Gastrocnemius medialis (tissue), 4 donors: ENCODE results near the gene EXPH5. TPM values are rescaled to one million over a fixed set of nuclear protein-coding genes. Genes with fewer than 3 reads are reported as not detected.

Source experiments
- ATAC-seq, 2 donors: fragments of 150-250 bp; one replicate each; pipeline ENCODE4 v1.9.1; 2016
- DNase-seq, 2 donors: peaks; one replicate each; pipeline ENCODE4 v3.0.0-alpha.2; 2019
- H3K27ac ChIP-seq, 4 donors: fragments of 200-600 bp; sonication (generic); 1 replicate in 1 of 4; 2 replicates in 3 of 4; pipeline ENCODE4 v1.5.1; 2016 to 2018; ENCODE audit warnings: mild to moderate bottlenecking in 2 of 4, moderate library complexity in 1 of 4
- H3K27me3 ChIP-seq, 3 donors: fragments of 200-600 bp; sonication (generic) in 2 of 3; 1 replicate in 1 of 3; 2 replicates in 2 of 3; pipeline versions ENCODE4 v1.5.1 to v1.6.0; 2016 to 2019; ENCODE audit warnings: mild to moderate bottlenecking in 1 of 3, moderate library complexity in 1 of 3
- H3K36me3 ChIP-seq, 2 donors: fragments of 200-600 bp; sonication (generic) in 1 of 2; one replicate each; pipeline ENCODE4 v1.5.1; 2017 to 2018
- H3K4me1 ChIP-seq, 2 donors: fragments of 200-600 bp; sonication (generic) in 1 of 2; one replicate each; pipeline ENCODE4 v1.5.1; 2016 to 2017; ENCODE audit warnings: mild to moderate bottlenecking in 2 of 2
- H3K4me3 ChIP-seq, 4 donors: fragments of 200-600 bp; sonication (generic) in 3 of 4; 1 replicate in 1 of 4; 2 replicates in 3 of 4; pipeline ENCODE4 v1.5.1; 2016 to 2019; ENCODE audit warnings: mild to moderate bottlenecking in 2 of 4
- H3K9me3 ChIP-seq, 3 donors: fragments of 200-600 bp; sonication (generic) in 2 of 3; 1 replicate in 1 of 3; 2 replicates in 2 of 3; pipeline ENCODE4 v1.5.1; 2016 to 2019
- CTCF ChIP-seq, 5 experiments: fragments of 450-650 bp in 3 of 5; fragments of 200-600 bp in 2 of 5; sonication (generic) in 2 of 5; IDR thresholded peaks in 4 of 5; conservative IDR thresholded peaks in 1 of 5; 1 replicate in 4 of 5; 2 replicates in 1 of 5; pipeline ENCODE4 v1.5.1; 2016 to 2019; ENCODE audit warnings: antibody characterized with exemption in 5 of 5, mild to moderate bottlenecking in 3 of 5, moderate library complexity in 3 of 5
- POLR2A ChIP-seq, 2 donors: fragments of 450-650 bp; IDR thresholded peaks; one replicate each; pipeline ENCODE4 v1.6.1; 2017; ENCODE audit warnings: antibody characterized with exemption in 2 of 2, mild to moderate bottlenecking in 2 of 2, moderate library complexity in 2 of 2
- in situ Hi-C, 4 donors: fragments of 200-750 bp; cut with MboI; loops; one replicate each; pipeline versions ENCODE4 v1.15.0 to v1.8.0; 2017; ENCODE audit warnings: low sequenced_read_pairs in 4 of 4
- intact Hi-C: fragments of 100-400 bp; cut with DNase I; formaldehyde crosslinking; loops from one replicate; pipeline ENCODE4 v1.15.1; 2023; ENCODE audit warnings: low total_unique reads
- total RNA-seq, 4 donors: library from RNA; depleted of rRNA; stranded (reverse); fragments of >200 nt; gene quantifications; one replicate each; pipeline versions ENCODE4 v1.1.0 to v1.2.3, GENCODE V29; 2016

Gene EXPH5
- total RNA-seq, 4 donors from 2014 or later: 0.07 to 0.22 (median 0.20) TPM; not detected in 1

GRCh38 chr11:108501396-108501795 lies 92.2 kb downstream of the EXPH5 start:
- in situ Hi-C loops: no loop called here
- H3K27ac ChIP-seq: no peak overlapping the region
- TF ChIP-seq CTCF (IDR thresholded peaks at IDR 0.05 in 4 of 5, conservative IDR thresholded peaks at IDR 0.05 in 1 of 5): no peak
- no peak for TF ChIP-seq POLR2A (IDR thresholded peaks at IDR 0.05)
- no peak overlapping the region for H3K4me3 ChIP-seq
- H3K36me3 ChIP-seq: no peaks in the 10 kb centered on the region
- intact Hi-C loops: no loop called here
- no peaks in the 10 kb centered on the region for H3K27me3 ChIP-seq
- H3K4me1 ChIP-seq: peaks cover 5 to 7% of the 10 kb centered on the region in 2 donors
- ATAC-seq (no peak), DNase-seq (no peak)
- no peaks in the 10 kb centered on the region for H3K9me3 ChIP-seq

- no peak for ATAC-seq
- Histone ChIP-seq H3K27me3 (no peaks in the 10 kb centered on the region), H3K4me3 (no peak overlapping the region), H3K27ac (no peak overlapping the region), H3K36me3 (no peaks in the 10 kb centered on the region), H3K9me3 (no peaks in the 10 kb centered on the region), H3K4me1 (peaks cover 7% of the 10 kb centered on the region in 2 donors)
- TF ChIP-seq CTCF (IDR thresholded peaks at IDR 0.05 in 4 of 5, conservative IDR thresholded peaks at IDR 0.05 in 1 of 5) (no peak), POLR2A (IDR thresholded peaks at IDR 0.05) (no peak)
- intact Hi-C loops (no loop called here), in situ Hi-C loops (no loop called here)
- no peak for DNase-seq
Measured at GRCh38 chr11:108500721-108501120, 92.8 kb downstream of the EXPH5 start.

DNA sequence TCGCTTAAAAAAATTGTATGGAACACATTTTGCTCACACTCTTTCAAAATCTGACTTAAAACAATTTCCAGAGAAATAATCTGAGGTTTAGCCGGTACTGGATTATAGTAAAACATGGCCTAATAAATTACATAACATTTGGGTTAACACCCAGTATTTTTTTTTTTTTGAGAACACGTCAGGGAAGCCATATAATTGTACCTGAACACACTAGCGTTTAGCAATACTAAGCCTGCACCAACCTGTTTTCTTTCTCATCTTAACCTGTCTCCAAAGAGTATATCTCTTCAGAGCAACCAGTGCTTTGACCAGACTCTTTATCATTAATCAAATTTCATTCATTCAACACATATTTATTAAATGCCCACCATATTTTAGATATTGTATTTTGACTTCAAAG lies 93.4 kb downstream of the EXPH5 start:
- H3K27ac ChIP-seq: no peak overlapping the region
- DNase-seq: no peak
- H3K4me3 ChIP-seq: no peak overlapping the region
- H3K9me3 ChIP-seq: no peaks in the 10 kb centered on the region
- in situ Hi-C loops (no loop called here), intact Hi-C loops (no loop called here)
- no peaks in the 10 kb centered on the region for H3K27me3 ChIP-seq
- H3K36me3 ChIP-seq: no peaks in the 10 kb centered on the region
- TF ChIP-seq CTCF (IDR thresholded peaks at IDR 0.05 in 4 of 5, conservative IDR thresholded peaks at IDR 0.05 in 1 of 5) (no peak), POLR2A (IDR thresholded peaks at IDR 0.05) (no peak)
- H3K4me1 ChIP-seq: peaks cover 7% of the 10 kb centered on the region in 2 donors
- ATAC-seq: no peak

DNA sequence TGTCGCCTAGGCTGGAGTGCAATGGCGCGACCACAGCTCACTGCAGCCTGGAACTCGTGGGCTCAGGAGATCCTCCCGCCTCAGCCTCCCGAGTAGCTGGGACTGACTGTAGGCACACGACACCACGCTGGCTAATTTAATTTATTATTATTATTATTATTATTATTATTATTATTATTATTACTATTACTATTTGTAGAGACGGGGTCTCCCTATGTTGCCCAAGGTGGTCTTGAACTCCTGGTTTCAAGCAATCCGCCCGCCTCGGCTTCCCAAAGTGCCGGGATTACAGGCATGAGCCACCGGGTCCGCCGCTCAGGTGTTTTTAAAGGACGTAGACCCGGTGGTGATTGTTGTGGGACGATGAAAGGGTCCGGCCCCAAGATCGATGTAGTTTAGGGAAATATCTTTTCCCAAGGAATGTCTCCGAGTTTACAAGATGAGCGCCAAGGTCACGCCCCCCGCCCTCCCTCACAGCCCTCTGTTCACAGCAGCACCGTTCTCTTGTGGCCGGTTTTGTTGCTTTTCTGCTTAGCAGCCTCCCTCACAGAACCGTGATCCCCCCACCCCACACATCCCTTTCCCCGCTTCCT lies 94.7 kb downstream of the EXPH5 start:
- no peaks in the 10 kb centered on the region for H3K36me3 ChIP-seq
- H3K9me3 ChIP-seq: no peaks in the 10 kb centered on the region
- H3K4me1 ChIP-seq: peaks cover 7% of the 10 kb centered on the region in 2 donors
- H3K27ac ChIP-seq: peak overlapping the region; percentile 82 to 89 (median 86)
- in situ Hi-C loops (no loop called here), intact Hi-C loops (loop anchor here (5.0 to 10.0 kb wide), 2 partner anchors 148 to 374 kb away; partner anchors contain the start of gene ACAT1)
- TF ChIP-seq CTCF (IDR thresholded peaks at IDR 0.05 in 4 of 5, conservative IDR thresholded peaks at IDR 0.05 in 1 of 5) (no peak), POLR2A (IDR thresholded peaks at IDR 0.05) (no peak)
- peak in 1 of 2 donors; percentile 13 for DNase-seq
- no peak for ATAC-seq
- H3K4me3 ChIP-seq: peak overlapping the region; percentile 55 to 79 (median 62)
- H3K27me3 ChIP-seq: no peaks in the 10 kb centered on the region
